Measurements from ENCODE around the gene MAP3K14.

MAP3K14 gene

GRCh38 chr17:45230410-45230786 lies 86.4 kb downstream of the MAP3K14 start:
- Histone ChIP-seq H3K4me1 (ENCODE audit: insufficient read depth, low read length) (peaks cover 7% of the 10 kb centered on the region), H3K4me3 (ENCODE audit: low read length) (no peak overlapping the region), H3K27me3 (ENCODE audit: insufficient read depth, low read length) (peaks cover 42% of the 10 kb centered on the region), H3K36me3 (ENCODE audit: insufficient read depth, low read length) (no peaks in the 10 kb centered on the region), H3K9me3 (ENCODE audit: low read length) (no peaks in the 10 kb centered on the region), H2AFZ (ENCODE audit: low read depth, low read length) (no peak overlapping the region)

DNA sequence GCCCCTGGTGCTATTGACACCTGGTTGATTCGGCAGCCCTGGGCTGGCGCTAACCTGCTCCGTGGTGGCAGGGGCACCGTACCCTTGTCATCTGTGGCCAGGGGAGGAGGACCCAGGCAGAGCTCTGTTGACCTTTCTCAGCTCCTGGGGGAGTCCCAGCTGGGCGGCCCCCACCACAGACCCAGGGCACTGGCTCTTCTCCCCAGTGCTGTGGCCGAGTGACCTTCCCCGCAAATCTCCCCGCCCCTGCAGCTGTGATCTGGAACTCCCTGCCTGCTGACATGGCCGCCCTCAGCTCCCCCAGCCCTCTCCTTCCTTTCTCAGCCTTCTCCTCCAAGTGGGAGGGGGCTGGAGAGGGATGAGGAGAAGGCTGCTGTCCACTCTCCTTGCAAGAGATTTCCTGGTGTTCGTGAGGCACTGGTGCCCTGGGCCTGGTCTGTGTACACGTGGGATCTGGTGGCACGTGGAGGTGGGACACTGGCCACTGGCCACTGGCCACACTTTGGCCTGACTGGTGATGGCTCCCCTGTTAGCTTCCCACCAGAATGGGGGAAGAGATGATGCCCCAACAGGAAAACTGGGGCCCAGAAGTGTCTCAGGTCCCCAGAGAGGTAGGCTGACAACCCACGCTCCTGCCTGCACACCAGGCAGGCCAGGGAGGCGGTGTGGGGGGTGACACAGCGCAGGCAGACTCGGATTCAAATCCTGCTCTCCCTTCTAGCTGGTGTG lies 87.0 kb downstream of the MAP3K14 start:
- no peaks in the 10 kb centered on the region for H3K36me3 ChIP-seq (ENCODE audit: insufficient read depth, low read length)
- H3K4me3 ChIP-seq (ENCODE audit: low read length), result no peak overlapping the region
- H2AFZ ChIP-seq (ENCODE audit: low read depth, low read length), result no peak overlapping the region
- peaks cover 7% of the 10 kb centered on the region for H3K4me1 ChIP-seq (ENCODE audit: insufficient read depth, low read length)
- H3K9me3 ChIP-seq (ENCODE audit: low read length), result no peaks in the 10 kb centered on the region
- peaks cover 48% of the 10 kb centered on the region for H3K27me3 ChIP-seq (ENCODE audit: insufficient read depth, low read length)

GRCh38 chr17:45228763-45229539 lies 87.9 kb downstream of the MAP3K14 start:
- peaks cover 1% of the 10 kb centered on the region for H3K9me3 ChIP-seq (ENCODE audit: low read length)
- H2AFZ ChIP-seq (ENCODE audit: low read depth, low read length), result no peak overlapping the region
- peaks cover 7% of the 10 kb centered on the region for H3K4me1 ChIP-seq (ENCODE audit: insufficient read depth, low read length)
- no peak overlapping the region for H3K4me3 ChIP-seq (ENCODE audit: low read length)
- H3K27me3 ChIP-seq (ENCODE audit: insufficient read depth, low read length), result peaks cover 57% of the 10 kb centered on the region
- H3K36me3 ChIP-seq (ENCODE audit: insufficient read depth, low read length), result no peaks in the 10 kb centered on the region

GRCh38 chr17:45227926-45228762 lies 88.7 kb downstream of the MAP3K14 start:
- H3K4me1 ChIP-seq (ENCODE audit: insufficient read depth, low read length), result peaks cover 7% of the 10 kb centered on the region
- H3K27me3 ChIP-seq (ENCODE audit: insufficient read depth, low read length), result peaks cover 58% of the 10 kb centered on the region
- H3K4me3 ChIP-seq (ENCODE audit: low read length), result no peak overlapping the region

GRCh38 chr17:45227101-45227925 lies 89.5 kb downstream of the MAP3K14 start:
- H3K4me3 ChIP-seq (ENCODE audit: low read length), result no peak overlapping the region
- H3K4me1 ChIP-seq (ENCODE audit: insufficient read depth, low read length), result peaks cover 7% of the 10 kb centered on the region
- no peak overlapping the region for H2AFZ ChIP-seq (ENCODE audit: low read depth, low read length)
- H3K36me3 ChIP-seq (ENCODE audit: insufficient read depth, low read length), result no peaks in the 10 kb centered on the region
- peaks cover 63% of the 10 kb centered on the region for H3K27me3 ChIP-seq (ENCODE audit: insufficient read depth, low read length)
- H3K9me3 ChIP-seq (ENCODE audit: low read length), result peaks cover 3% of the 10 kb centered on the region

More at GRCh38 chr17:45227926-45228762, 88.7 kb downstream of the MAP3K14 start:
- H3K36me3 ChIP-seq (ENCODE audit: insufficient read depth, low read length), result no peaks in the 10 kb centered on the region
- H2AFZ ChIP-seq (ENCODE audit: low read depth, low read length), result no peak overlapping the region
- peaks cover 3% of the 10 kb centered on the region for H3K9me3 ChIP-seq (ENCODE audit: low read length)

DNA sequence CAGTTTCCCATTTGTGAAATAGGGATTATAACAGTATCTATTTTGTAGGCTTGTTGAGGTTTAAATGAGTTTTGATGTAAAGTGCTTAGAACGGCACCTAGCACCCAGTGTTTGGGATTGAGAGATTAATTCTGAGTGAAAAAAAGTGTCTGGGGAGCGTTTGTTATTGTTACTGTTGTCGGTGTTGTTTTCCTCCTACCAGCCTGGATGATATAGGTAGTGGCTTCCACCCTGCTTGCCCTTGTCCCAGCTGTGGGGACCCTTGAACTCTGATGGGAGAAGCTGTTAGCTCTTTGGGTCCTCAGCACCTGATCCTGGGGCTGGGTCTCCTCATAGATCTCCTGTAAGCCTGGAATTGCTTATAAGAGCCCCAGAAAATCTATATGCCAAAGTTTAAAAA lies 90.2 kb downstream of the MAP3K14 start:
- Histone ChIP-seq H3K36me3 (ENCODE audit: insufficient read depth, low read length) (no peaks in the 10 kb centered on the region), H3K4me3 (ENCODE audit: low read length) (no peak overlapping the region), H3K9me3 (ENCODE audit: low read length) (peaks cover 3% of the 10 kb centered on the region), H3K4me1 (ENCODE audit: insufficient read depth, low read length) (peaks cover 7% of the 10 kb centered on the region), H2AFZ (ENCODE audit: low read depth, low read length) (no peak overlapping the region), H3K27me3 (ENCODE audit: insufficient read depth, low read length) (peaks cover 62% of the 10 kb centered on the region)

- peaks cover 3% of the 10 kb centered on the region for H3K9me3 ChIP-seq (ENCODE audit: low read length)
- H3K4me1 ChIP-seq (ENCODE audit: insufficient read depth, low read length), result peaks cover 7% of the 10 kb centered on the region
- H3K27me3 ChIP-seq (ENCODE audit: insufficient read depth, low read length), result peaks cover 67% of the 10 kb centered on the region
- no peak overlapping the region for H2AFZ ChIP-seq (ENCODE audit: low read depth, low read length)
- no peaks in the 10 kb centered on the region for H3K36me3 ChIP-seq (ENCODE audit: insufficient read depth, low read length)
- H3K4me3 ChIP-seq (ENCODE audit: low read length), result no peak overlapping the region
Measured at GRCh38 chr17:45225964-45226530, 90.8 kb downstream of the MAP3K14 start.

GRCh38 chr17:45225051-45225700 lies 91.6 kb downstream of the MAP3K14 start:
- Histone ChIP-seq H3K4me3 (ENCODE audit: low read length) (no peak overlapping the region), H3K27me3 (ENCODE audit: insufficient read depth, low read length) (peaks cover 71% of the 10 kb centered on the region), H3K9me3 (ENCODE audit: low read length) (peaks cover 3% of the 10 kb centered on the region), H2AFZ (ENCODE audit: low read depth, low read length) (no peak overlapping the region), H3K4me1 (ENCODE audit: insufficient read depth, low read length) (peaks cover 7% of the 10 kb centered on the region), H3K36me3 (ENCODE audit: insufficient read depth, low read length) (no peaks in the 10 kb centered on the region)

DNA sequence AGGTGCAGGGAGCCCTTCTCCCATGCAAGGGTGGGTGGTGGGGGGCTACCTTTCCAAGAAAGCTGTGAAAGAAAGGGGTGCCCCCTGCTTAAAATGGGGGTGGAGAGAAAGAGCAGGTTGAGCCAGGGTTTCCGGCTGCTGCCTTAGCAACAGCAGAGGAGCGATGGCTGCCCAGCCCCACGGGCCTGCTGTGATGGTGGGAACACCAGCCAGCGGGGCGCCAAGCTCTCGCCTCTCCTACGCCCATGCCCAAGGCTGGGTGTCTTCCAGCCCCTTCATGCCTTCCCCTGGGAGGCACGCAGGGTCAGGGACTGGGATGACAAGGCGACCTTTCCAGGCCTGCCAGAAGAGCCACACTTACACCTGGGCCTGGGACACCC lies 92.2 kb downstream of the MAP3K14 start:
- Histone ChIP-seq H3K4me3 (ENCODE audit: low read length) (no peak overlapping the region), H3K4me1 (ENCODE audit: insufficient read depth, low read length) (peaks cover 7% of the 10 kb centered on the region), H2AFZ (ENCODE audit: low read depth, low read length) (no peak overlapping the region), H3K36me3 (ENCODE audit: insufficient read depth, low read length) (no peaks in the 10 kb centered on the region), H3K27me3 (ENCODE audit: insufficient read depth, low read length) (peaks cover 71% of the 10 kb centered on the region), H3K9me3 (ENCODE audit: low read length) (peaks cover 3% of the 10 kb centered on the region)

DNA sequence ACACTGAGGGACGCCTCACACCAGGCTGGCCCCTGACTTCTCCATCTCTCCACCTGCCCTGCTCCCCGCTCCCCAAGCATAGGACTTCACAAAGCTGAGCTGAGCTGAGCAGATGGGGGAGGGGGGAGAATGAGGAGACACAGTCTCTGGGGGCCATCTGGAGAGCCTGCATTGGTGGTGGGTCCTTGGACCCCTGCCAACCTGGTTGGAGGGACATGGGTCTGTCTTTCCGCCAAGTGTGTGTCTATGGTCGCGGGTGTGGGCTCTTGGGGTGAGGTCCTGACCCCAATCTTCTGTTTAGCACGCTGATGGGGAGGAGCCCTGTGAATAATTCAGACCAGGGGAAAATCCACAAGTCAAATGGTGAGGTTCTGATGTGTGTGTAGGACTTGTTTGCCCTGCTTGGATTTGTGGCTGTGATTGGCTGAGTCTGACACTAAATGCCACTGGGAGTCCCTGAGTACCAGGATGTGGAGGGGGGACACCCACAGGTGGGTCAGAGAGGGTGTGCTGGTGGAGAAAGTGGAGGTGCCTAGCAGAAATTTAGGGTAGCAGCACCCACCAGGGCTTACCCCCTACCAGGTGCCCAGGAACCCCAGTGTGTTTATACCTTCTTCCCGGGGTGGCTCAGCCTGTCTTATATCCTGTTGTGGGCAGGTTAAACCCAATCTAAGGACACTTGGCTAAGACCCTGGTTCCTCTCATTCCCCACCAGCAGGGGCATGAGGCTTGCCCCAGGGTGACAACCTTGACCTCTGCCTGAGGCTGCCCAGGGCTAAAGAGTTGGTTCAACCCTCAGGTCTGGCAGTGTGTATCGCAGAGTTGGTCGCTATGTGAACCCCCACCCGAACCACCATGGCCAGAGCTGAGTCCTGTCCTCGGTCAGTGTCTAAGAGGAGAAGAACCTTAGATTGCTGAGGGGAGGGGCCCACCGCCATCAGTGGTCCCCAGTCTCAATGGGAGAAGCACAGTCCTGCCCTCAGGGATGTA lies 93.0 kb downstream of the MAP3K14 start:
- no peak overlapping the region for H3K4me3 ChIP-seq (ENCODE audit: low read length)
- H2AFZ ChIP-seq (ENCODE audit: low read depth, low read length), result no peak overlapping the region
- H3K9me3 ChIP-seq (ENCODE audit: low read length), result peaks cover 3% of the 10 kb centered on the region
- H3K36me3 ChIP-seq (ENCODE audit: insufficient read depth, low read length), result no peaks in the 10 kb centered on the region
- peaks cover 2% of the 10 kb centered on the region for H3K4me1 ChIP-seq (ENCODE audit: insufficient read depth, low read length)
- peaks cover 64% of the 10 kb centered on the region for H3K27me3 ChIP-seq (ENCODE audit: insufficient read depth, low read length)

- no peaks in the 10 kb centered on the region for H3K36me3 ChIP-seq (ENCODE audit: insufficient read depth, low read length)
- H3K9me3 ChIP-seq (ENCODE audit: low read length), result peaks cover 3% of the 10 kb centered on the region
- H3K4me3 ChIP-seq (ENCODE audit: low read length), result no peak overlapping the region
- H3K27me3 ChIP-seq (ENCODE audit: insufficient read depth, low read length), result peaks cover 62% of the 10 kb centered on the region
- H2AFZ ChIP-seq (ENCODE audit: low read depth, low read length), result no peak overlapping the region
- H3K4me1 ChIP-seq (ENCODE audit: insufficient read depth, low read length), result no peaks in the 10 kb centered on the region
Measured at GRCh38 chr17:45222996-45223538, 93.8 kb downstream of the MAP3K14 start.
